ENCODE results near the gene TNNI3K.
"Not testable (repeated sequence)": the region's sequence is repeated elsewhere in the genome, so short reads cannot be mapped to it uniquely, and the experiment has no call there.

The TNNI3K gene

GRCh38 chr1:74235153-74235552, at the start of gene TNNI3K:
Gene TNNI3K, plus strand, starts transcription at chr1:74235387. Its CDS starts 65 bp downstream, at chr1:74235452.
- DNase-seq (ENCODE audit: low read depth in 1 of 2, low spot score in 1 of 2), result no peak

GRCh38 chr1:74193908-74194307, 41.3 kb upstream of the TNNI3K start:
- DNase-seq (ENCODE audit: low read depth in 1 of 2, low spot score in 1 of 2), result no peak

GRCh38 chr1:74195339-74195738, 39.8 kb upstream of the TNNI3K start:
- no peak for DNase-seq (ENCODE audit: low read depth in 1 of 2, low spot score in 1 of 2)

GRCh38 chr1:74197255-74197654, 37.9 kb upstream of the TNNI3K start:
- no peak for DNase-seq (ENCODE audit: low read depth in 1 of 2, low spot score in 1 of 2)

GRCh38 chr1:74197657-74198552, 37.3 kb upstream of the TNNI3K start, which contains the start of the genes FPGT and LRRIQ3:
Gene FPGT, plus strand, starts transcription at chr1:74198242. Its CDS starts 37 bp downstream, at chr1:74198279.
Gene LRRIQ3, minus strand, starts transcription at chr1:74198176. Its CDS starts 14,492 bp downstream, at chr1:74183684.
- peak; percentile 92 to 95 for DNase-seq (ENCODE audit: low read depth in 1 of 2, low spot score in 1 of 2)

- DNase-seq (ENCODE audit: low read depth in 1 of 2, low spot score in 1 of 2), result no peak
Measured at GRCh38 chr1:74199504-74199903, 35.7 kb upstream of the TNNI3K start.

GRCh38 chr1:74205266-74205665, 29.9 kb upstream of the TNNI3K start:
- no peak for DNase-seq (ENCODE audit: low read depth in 1 of 2, low spot score in 1 of 2)

GRCh38 chr1:74215229-74215628, 20.0 kb upstream of the TNNI3K start:
- DNase-seq (ENCODE audit: low read depth in 1 of 2, low spot score in 1 of 2), result no peak

GRCh38 chr1:74222701-74223100, 12.5 kb upstream of the TNNI3K start:
- no peak for DNase-seq (ENCODE audit: low read depth in 1 of 2, low spot score in 1 of 2)

GRCh38 chr1:74223453-74223852, 11.7 kb upstream of the TNNI3K start:
- no peak for DNase-seq (ENCODE audit: low read depth in 1 of 2, low spot score in 1 of 2)

GRCh38 chr1:74236440-74236839, 1.3 kb downstream of the TNNI3K start:
- DNase-seq (ENCODE audit: low read depth in 1 of 2, low spot score in 1 of 2), result no peak

GRCh38 chr1:74237035-74237434, 1.8 kb downstream of the TNNI3K start:
- DNase-seq (ENCODE audit: low read depth in 1 of 2, low spot score in 1 of 2), result no peak

GRCh38 chr1:74237787-74238186, 2.6 kb downstream of the TNNI3K start:
- no peak for DNase-seq (ENCODE audit: low read depth in 1 of 2, low spot score in 1 of 2)

- DNase-seq (ENCODE audit: low read depth in 1 of 2, low spot score in 1 of 2), result no peak
Measured at GRCh38 chr1:74245168-74245772, 10.1 kb downstream of the TNNI3K start.

- no peak for DNase-seq (ENCODE audit: low read depth in 1 of 2, low spot score in 1 of 2)
Measured at GRCh38 chr1:74246315-74246714, 11.1 kb downstream of the TNNI3K start.

GRCh38 chr1:74247881-74248528, 12.8 kb downstream of the TNNI3K start:
- DNase-seq (ENCODE audit: low read depth in 1 of 2, low spot score in 1 of 2), result no peak

GRCh38 chr1:74253243-74253824, 18.1 kb downstream of the TNNI3K start:
- DNase-seq (ENCODE audit: low read depth in 1 of 2, low spot score in 1 of 2), result not testable (repeated sequence)

GRCh38 chr1:74266001-74266400, 30.8 kb downstream of the TNNI3K start:
- no peak for DNase-seq (ENCODE audit: low read depth in 1 of 2, low spot score in 1 of 2)

- DNase-seq (ENCODE audit: low read depth in 1 of 2, low spot score in 1 of 2), result no peak
Measured at GRCh38 chr1:74271503-74271902, 36.3 kb downstream of the TNNI3K start.

- DNase-seq (ENCODE audit: low read depth in 1 of 2, low spot score in 1 of 2), result no peak
Measured at GRCh38 chr1:74280642-74281396, 45.6 kb downstream of the TNNI3K start.

- DNase-seq (ENCODE audit: low read depth in 1 of 2, low spot score in 1 of 2), result no peak
Measured at GRCh38 chr1:74286414-74286813, 51.2 kb downstream of the TNNI3K start.
